AG09309 (cell line): ENCODE measurements around the gene FAM72A.

ENCODE experiments used
- DNase-seq: peaks from one replicate; pipeline ENCODE4 v3.0.0-alpha.2; 2010; ENCODE audit warnings: low read depth
- H3K4me3 ChIP-seq: 2 replicates; pipeline ENCODE4 v1.5.1; 2011; ENCODE audit warnings: mild to moderate bottlenecking, low read depth, low read length, moderate library complexity; ENCODE audit not compliant: control insufficient read depth
- CTCF ChIP-seq: IDR thresholded peaks from 2 replicates; pipeline ENCODE4 v1.5.1; 2011; ENCODE audit warnings: mild to moderate bottlenecking, low read depth, low read length, inconsistent platforms; ENCODE audit not compliant: insufficient read depth, control insufficient read depth; ENCODE audit errors: missing control alignments

FAM72A gene

GRCh38 chr1:206143537-206144172 is 59.0 kb downstream of the FAM72A start:
- no peak for TF ChIP-seq CTCF
- no peak overlapping the region for H3K4me3 ChIP-seq
- no peak for DNase-seq

- no peak for DNase-seq
- TF ChIP-seq CTCF, result no peak
- no peak overlapping the region for H3K4me3 ChIP-seq
Observed at GRCh38 chr1:206142770-206143169, 59.9 kb downstream of the FAM72A start.

GRCh38 chr1:206142011-206142410 is 60.6 kb downstream of the FAM72A start:
- TF ChIP-seq CTCF, result no peak
- H3K4me3 ChIP-seq, result no peak overlapping the region
- DNase-seq, result no peak

- no peak overlapping the region for H3K4me3 ChIP-seq
- DNase-seq, result no peak
- TF ChIP-seq CTCF, result no peak
Observed at GRCh38 chr1:206136241-206136640, 66.4 kb downstream of the FAM72A start.
